Stimulated activated CD4-positive, alpha-beta T cell treated with anti-CD3 and anti-CD28 coated beads, Interleukin-12 subunit alpha, Interleukin-12 subunit beta, amount 100 ng/mL, for 24 hours (primary cell): ENCODE results near the gene NCF2.

ENCODE experiments used
- DNase-seq, 2 experiments: peaks; one replicate each; pipeline ENCODE4 v3.0.0-alpha.2; 2020; ENCODE audit warnings: low read depth in 2 of 2

NCF2 gene

DNA sequence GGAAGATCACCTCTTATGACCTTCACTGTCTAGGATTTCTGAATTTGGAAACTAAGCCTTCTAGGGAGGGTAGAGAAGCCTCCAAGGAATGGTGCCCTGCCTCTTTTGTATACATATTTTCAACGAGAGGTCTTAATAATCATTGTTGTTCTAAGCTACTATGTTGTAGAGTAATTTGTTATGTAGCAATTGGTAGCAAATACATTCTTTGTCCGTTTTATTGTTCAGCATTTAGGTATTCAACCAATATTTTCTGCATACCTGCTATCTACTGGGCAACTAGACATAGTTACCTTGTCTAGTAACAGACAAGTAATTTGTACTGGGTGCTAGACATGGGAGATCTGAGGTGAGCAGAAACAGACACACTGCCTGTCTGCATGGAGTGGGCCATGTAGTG, 20.8 kb upstream of the NCF2 start:
- no peak for DNase-seq

DNA sequence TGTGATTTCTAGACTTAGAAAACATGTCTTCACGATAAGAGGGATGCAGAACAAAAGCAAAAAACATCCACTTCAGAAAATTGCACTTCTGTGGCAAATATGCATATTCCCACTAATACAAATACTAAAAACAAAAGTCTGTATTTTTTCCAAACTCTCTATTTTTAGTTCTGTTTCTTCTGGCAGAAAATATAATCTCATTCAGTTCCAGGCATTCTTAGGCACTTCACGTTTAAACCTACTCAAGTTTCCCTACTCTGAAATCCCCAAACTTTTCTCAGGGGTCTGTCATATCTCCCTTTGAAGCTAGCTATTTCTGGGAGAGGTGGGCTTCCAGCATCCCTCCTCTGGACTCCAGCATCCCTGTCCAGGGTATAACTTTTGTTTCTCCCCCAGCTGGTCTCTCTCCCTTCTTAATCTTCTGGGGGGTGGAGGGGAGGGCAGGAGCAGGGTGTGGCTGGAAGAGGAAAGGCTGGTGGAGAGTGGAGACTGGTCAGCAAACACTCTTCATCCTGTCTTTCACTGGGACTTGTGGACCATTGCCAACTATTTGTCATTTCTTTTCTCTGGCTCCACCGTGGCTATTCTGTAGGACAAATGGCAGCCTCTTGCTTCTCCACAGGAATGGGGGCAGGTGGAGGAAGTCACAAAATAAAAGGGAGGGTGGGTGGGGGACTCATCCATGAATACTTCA, 19.6 kb upstream of the NCF2 start:
- DNase-seq, result no peak

DNA sequence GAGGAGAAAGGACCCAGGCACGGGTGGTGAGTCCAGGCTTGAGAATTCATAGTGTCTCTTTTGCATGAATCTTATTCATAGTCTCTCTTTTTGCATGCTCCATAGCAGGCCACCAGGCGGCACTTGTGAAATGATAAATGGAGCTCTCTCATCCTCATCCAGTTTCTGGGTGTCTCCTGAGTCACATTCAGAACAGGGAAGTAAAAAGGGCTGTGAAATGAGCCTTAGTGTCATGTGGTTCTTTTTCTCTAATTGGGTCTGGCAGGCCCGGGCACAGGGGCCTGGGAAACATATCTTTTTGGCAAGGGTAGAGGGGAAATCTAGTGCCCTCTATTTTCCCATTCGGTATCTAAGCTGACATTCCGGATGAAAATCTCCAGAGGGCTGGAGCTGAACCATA, 19.1 kb upstream of the NCF2 start:
- no peak for DNase-seq

DNA sequence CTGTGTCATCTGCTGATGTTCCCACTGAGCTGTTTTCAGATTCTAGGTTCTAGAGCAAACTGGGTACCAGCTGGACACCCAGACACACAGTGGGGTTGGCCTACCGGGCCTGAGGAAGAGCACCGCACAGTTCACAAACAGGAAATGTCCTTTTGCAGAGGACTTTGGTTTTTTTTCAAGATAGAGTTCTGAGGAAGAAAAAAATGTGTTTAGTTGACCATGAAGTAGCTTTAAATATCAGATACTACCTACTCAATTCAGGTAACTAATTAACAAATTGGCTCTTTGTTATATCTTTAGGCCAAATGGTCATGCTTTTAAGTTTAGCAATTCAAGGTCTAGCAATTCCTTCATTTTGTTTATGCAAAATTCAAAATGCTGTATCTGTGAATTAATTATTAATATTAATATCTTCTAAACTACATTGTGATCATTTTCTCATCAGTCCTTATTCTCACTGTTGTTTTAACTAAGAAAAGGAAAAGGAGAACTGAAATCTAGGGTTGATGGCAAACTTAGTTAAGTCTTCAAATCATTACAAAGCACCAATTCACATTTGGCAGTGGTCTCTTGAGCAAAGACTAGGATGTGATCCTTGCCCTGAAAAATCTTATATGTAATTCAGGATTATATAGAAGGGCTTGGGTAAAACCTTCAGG, 17.2 kb upstream of the NCF2 start:
- no peak for DNase-seq

DNA sequence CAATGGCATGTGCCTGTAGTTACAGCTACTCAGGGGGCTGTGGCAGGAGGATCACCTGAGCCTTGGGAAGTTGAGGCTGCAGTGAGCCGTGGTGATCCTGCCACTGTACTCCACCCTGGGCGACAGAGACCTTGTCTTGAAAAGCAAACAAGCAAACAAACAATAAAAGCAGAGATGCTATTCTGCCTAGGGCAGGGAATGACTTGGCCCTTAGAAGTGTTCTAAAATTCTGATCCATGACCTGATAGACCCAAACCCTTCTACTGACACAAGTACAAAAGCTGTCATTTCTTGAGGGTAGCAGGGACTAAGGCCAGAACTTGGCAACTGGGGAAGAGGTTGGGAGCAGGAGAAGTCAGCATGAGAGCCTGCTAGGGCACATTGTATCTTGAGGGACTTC, 15.6 kb upstream of the NCF2 start:
- DNase-seq, result no peak

DNA sequence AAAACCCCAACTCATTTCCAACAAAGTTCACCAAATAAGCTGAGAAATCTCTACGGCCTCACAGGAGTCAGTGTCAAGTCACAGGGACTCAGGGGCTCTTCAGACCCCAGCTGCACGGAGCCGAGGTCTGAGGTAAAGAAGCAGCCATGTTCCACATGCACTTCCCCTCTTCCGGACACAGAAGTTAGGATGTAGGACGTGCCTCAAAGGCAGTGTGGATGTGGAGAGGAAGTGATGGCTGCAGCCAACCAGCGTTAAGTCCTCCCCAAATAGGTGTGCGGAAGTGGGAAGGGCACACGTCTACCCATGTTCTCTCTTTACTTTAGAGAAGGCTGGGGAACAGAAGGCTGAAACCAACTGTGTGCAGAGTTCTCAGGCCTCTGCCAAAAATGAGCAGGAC, 14.6 kb upstream of the NCF2 start:
- DNase-seq, result no peak

DNA sequence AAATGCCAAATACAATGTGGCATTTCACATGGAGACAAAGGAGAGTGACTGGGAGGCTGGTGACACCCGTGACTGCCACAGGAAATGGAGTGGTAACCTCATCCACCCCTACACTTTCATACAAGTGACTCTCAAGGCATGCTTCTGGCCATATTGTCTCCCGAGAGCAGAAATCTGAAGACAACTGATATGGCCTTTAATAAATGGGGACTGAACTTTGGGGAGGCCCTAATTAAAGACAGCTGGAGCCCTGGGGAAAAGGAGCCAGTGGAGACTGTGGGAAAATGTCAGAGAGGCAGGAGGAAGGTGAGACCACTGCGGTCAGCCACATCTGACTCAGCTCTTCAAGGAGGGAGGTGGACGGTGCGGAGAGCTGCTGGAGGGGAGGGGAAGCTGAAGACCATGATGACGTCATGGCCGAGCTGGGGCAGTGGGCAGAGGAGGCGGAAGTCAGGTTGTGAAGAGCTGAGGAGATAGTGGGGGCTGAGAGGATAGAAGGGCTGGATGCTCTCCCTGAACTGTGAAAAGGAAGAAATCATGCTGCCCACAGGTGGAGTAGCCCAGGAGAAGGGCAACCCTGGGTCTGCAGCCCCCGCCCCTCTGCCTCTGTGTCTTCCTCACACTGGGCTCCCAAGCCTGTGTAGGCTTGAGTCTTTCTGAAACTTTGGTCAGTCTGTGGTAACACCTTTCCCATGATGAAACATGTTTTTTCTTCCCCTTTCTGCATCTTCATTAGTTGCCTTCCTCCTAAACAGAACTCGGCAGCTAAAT, 14.0 kb upstream of the NCF2 start:
- DNase-seq, result no peak

DNA sequence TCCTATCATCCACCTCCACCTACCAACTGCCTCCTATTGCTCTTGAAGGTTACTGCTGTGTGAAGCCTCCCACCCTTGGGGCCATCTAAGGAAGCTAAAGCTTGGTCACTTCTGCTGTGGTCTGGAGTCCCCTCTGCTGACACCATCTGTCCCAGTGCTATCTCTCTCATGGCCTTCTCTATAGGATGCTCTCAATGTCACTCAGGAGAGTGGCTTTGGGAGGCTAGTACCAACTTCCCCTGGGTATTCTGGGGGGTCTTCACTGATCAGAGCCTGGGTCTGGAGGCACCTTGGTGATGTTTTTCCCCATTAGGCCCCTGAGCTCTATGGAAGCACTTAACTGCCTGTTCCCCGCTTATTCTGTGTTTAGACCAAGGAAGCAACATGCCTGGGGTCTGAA, 12.3 kb upstream of the NCF2 start:
- no peak for DNase-seq

DNA sequence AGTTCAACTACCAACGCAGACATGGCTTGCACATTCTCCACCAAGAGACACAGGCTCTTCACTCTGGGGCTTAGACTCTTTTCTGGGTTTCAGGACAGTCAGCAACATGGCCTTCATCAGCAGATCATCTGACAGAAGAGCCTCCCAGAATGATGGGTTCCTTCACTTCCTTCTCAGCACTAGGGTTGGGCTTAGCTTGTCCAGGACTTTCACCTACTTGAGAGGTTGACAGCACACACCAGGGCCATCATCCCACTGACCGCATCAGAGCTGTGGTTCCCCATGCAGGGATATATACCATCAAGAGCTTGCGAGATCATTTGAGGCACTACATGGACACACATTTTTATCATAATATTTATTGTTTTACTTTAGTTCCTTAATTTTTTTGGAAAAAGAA, 10.4 kb upstream of the NCF2 start:
- no peak for DNase-seq

DNA sequence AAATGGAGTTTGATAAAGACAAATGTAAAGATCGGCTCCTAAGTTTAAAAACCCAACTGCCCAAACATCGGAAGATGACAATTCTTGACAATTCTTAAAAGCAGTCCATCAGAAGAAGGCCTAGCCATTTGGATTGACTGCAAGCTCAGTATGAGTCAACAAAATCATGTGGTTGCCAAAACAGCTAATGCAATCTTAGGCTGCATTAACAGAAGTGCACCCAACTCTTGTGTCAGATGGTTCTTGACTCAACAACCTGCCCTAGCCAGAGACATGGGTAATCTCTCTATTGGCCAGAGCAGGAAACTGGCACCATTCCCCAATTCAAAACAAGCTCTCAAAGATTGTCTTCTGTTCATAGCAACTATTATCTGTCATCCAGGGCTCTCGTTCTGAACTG, 9.9 kb upstream of the NCF2 start:
- DNase-seq, result no peak

DNA sequence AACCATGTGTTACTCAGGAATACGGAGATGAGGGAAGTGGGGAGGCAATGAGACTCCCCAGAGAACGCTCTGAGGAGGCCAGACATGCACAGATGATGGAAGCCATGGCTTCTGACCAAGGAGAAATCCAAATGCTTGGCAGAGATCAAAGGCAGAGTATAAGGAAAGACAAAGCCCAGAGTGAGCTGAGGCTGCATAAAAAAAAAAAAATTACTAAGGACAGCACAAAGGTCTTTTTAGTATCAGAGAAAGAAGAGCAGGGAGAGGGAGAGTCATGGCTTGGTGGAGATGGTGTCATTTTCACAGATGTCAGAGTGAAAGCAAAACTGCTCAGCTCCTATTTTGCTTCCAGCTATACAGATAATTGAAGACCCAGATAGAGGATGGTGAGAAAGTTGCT, 8.1 kb upstream of the NCF2 start:
- no peak for DNase-seq

DNA sequence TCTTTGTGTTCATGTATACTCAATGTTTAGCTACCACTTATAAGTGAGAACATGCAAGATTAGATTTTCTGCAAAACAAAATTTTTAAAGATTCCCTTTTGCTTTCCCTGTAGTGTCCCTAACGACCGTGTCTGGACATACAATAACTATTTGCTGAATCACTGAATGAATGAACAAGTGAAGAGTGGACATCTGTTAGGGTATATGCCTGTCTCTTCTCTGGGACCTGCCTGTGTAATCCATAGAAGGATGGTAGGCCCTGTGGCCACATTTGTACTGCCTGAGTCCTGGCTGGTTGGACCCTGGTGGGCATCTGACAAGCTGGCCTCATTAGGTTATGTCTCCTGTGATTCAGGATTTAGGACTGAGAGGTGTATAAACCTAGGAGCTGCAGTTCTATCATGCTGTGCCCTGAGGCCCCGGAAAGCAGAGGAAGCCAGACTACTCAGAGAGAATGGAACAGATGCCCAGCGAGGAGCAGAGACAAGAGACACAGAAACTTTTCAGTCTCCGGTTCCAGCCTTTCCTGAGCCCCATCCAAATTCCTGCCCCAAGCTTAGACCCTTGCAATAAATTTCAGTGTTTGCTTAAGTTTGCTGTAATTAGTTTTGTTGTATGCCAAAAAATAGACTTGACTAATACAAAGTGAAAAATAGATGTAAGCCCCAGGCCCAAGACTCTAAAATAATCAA, 7.5 kb upstream of the NCF2 start:
- DNase-seq, result no peak

DNA sequence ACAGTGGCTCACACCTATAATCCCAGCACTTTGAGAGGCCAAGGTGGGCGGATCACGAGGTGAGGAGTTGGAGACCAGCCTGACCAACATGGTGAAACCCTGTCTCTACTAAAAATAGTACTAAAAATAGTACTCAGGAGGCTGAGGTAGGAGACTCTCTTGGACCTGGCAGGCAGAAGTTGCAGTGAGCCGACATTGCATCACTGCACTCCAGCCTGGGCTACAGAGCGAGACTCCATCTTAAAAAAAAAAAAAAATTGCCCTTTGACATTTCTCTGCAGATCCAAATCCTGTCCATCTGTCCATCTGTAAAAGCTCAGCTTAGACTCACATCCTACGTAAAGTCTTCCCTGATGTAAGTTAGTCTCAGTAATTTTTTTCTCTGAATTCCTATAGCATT, 6.2 kb upstream of the NCF2 start:
- no peak for DNase-seq

DNA sequence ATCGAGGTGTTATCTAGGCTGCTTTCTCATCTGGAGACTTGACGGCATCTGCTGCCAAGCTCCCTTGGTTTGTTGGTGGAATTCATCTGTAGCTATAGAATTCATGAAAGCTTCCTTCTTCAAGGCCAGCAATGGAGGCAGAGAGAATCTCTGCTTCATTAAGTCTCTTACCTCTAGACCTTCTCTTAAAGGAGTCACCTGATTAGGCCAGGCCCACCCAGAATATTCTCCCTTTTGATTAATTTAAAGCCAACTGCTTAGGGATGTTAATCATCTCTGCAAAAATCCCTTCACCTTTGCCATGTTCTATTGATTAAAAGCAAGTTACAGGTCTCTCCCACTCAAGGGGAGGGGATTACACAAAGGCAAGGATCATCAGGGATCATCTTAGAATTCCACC, 5.3 kb upstream of the NCF2 start:
- DNase-seq, result no peak

DNA sequence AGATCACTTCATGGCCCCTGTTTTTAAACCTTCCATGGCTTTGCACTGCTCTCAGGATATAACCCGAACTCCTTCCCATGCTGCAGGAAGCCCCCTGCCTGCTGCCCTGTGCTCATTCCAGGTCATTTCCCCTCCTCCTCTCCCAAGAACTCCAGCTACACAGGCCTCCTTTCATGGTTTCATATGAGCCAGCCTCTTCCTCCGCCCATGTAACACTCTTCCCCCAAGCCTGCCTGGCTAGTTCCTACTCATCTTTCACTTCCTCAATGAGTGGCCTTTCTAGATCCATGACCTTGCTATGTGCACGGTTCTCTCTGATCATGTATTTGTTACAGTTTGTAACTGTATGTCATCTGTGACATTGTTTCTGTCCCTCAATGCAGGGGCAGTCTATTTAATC, 3.1 kb upstream of the NCF2 start:
- no peak for DNase-seq

DNA sequence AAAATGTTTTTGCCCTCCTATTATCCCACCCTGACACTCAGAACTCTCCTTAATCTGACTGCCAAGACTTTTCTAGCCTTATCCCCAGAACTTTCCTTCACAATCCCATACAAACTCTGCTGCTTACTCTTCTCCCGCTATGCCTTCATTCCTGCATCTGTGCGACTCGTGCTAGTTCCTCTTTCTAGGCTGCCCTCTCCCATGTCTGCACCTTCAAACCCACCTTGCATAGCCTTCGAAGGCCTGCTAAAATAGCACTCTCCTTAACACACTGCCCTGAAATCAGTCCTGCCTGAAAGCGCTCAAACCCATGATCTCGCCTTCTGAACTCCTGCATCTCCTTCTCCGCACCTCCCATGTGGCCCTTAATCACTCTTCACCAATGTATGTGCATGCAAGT, 2.5 kb upstream of the NCF2 start:
- DNase-seq, result no peak

DNA sequence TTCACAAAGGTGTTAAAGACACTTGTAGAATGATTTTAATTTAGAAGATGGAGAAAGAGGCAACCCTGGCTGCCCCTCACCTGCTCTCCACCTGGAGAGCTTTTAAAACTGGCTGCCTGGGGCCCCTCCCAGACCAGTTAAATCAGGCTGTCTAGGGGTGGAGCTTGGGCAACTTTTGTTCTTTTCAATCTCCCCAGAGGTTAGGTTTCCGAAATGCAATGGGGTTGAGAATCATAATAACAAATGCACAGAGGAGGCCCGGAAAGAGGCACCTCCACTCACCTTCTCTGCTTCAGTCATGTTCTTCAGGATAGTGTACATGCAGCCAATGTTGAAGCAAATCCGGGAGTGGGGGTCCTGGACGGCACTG, 400 bp downstream of the NCF2 start:
- no peak for DNase-seq

DNA sequence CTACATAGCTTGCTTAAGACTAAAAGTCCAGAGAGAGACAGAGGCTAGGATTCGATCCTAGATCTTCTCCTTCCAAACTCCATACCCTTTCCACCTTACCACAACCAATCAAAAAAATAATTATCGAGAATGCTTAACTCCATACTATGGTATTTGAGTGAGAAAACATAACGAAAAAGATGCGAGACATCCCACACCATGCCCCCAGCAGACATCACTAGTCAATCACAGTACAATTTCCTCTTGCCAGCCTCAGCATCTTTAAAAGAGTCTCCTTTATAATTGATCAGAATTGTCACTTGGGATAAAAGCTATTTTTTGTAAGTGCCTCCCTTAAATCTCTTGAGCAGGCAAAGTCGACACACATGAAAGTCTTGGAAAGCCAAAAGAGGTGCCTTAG, 875 bp downstream of the NCF2 start:
- DNase-seq, result no peak

DNA sequence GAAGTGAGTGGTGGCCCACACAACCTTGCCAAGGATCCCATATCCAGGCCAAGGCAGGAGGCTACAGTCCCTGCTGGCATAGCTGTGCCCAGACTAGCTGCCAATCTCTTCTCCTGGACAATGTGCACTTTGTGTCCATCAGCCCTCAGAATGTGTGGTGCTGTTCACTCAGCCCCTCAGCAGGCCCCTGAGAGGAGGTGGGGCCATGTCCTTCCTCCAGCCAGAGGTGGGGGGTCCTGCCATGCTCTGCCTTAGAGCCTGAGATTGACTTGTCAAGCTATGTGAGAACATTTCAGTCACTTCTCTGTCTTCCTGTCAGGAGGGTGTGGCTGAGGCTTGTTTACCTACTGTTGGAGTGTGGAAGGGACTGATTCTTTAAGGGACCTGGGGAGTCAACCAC, 1.4 kb downstream of the NCF2 start:
- DNase-seq, result no peak

DNA sequence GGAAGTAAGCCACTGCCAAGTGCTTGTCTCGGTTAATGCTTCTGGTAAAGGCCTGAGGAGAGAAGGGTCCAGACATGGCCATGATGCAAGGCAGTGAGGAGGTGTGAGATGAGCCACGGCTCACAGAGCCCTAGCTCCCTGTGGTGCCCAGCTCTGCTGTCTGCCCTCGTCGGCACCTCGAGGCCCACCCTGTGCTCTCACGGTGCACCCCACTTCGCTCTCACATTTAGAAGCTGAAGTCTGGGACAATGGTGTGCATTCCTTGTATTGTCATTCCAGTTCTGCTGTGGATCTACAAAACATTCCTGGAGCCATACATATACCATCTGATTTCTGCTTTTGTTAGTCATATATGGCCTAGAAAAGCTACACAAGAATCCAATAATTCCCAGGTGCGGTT, 3.3 kb downstream of the NCF2 start:
- no peak for DNase-seq

DNA sequence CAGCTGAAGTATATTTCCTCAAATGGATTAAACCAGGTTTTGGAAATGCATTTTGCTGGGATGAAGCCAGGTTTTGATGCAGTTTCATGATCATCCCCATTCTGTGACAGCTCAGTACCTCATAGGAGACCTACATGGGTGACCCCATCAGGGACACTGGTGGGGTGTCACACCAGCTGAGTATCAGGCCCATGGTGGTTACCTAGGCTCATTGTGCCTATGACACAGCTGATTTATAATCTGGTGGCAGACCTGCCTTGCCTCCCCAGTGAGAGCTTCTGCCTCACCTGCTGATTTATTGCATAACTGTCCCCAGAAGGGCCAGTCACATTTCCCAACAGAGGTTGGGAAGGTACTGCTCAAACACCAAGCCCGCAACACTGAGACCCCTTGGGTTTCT, 3.8 kb downstream of the NCF2 start:
- no peak for DNase-seq

DNA sequence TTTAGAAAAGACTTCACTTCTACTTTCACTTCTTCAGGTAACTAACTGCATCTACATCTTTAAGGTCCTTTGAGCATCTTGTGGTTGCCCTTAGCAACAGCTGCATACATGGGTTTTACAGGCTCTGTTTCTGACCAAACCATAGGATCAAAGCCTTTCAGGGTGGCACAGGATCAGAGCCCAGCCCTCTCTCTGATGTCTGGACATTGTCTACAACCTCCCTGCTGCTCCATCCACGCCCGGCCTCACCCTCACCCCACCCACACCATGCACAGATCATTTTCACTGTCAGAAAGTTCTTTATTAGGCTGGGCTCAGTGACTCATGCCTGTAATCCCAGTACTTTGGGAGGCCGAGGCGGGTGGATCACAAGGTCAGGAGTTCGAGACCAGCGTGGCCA, 5.2 kb downstream of the NCF2 start:
- DNase-seq, result no peak

DNA sequence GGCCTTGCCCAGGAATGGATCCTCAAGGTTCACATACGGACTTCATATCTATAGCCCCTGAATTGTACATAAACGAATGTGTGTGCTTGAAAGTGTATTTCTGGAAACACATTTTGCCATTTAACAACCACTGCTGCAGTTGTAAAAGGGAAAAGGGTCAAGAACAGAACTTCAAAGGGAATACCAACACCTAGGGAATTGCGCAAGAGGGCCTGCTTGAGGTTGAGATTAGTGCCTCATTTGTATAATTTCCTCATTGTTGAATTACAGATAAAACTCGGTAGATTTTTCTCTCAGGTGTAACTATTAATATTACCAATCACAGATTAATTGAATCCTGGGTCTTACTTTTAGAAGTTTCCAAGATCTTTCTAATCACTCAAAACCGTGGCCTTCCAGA, 6.1 kb downstream of the NCF2 start:
- DNase-seq, result no peak
